NB4 (cell line): ENCODE measurements around the gene FAM53A.

ENCODE experiments used
- MYC ChIP-seq: IDR thresholded peaks from 2 replicates; pipeline ENCODE4 v1.6.1; 2011; ENCODE audit warnings: low read depth, low read length
- POLR2A ChIP-seq: IDR thresholded peaks from 2 replicates; pipeline ENCODE4 v1.6.1; 2011; ENCODE audit warnings: mild to moderate bottlenecking; ENCODE audit not compliant: insufficient read length; ENCODE audit errors: extremely low read depth
- TF ChIP-seq, protein P1 (sequence below): IDR thresholded peaks from one replicate; pipeline ENCODE4 v1.5.1; 2012; ENCODE audit warnings: low read depth, low read length
- TF ChIP-seq, protein P2 (sequence below): IDR thresholded peaks from 2 replicates; pipeline ENCODE4 v1.6.1; 2011; ENCODE audit warnings: low read depth, low read length

DNA sequence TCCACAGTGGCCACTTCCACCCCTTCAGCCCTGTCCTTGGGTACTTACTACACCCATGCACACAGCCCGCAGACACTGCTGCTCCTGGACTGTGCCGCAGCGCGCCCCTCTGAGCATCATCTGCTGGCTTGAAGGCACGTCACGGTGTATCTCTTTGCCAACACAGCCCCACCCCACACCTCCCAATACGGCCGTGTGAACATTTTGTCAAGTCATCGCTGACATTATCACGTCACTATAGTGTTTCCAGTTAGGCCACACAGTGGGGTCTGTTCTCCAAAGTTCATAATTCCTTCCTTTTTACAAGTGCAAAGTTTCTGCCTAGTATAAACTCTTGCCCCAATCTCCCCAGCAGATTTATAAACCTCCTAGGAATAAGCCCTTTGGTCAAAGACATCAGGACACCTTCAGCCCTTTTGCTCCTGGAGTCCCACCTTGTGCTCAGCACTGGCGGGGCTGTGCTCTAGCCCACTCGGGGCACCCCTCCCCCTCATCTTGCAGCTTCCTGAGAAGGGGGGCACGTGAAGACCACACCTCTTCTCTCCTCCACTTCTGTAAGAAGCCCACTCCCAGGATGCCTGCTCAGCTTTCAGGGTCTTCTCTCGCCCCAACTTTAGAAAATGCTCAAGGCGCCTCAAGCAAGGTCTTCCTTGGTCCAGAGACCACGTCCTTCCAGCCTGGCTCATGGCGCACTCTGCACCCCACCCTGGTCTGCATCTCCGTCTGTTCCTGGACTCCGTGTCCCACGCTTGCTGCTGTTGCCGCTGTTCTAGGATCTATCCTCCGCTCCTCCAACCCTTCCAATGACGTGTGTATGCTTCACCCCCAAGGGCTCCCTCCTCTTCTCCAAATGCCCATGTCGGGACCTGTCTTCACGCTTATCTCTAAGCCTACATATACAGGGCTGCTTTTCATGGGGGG lies 7.2 kb downstream of the FAM53A start:
- TF ChIP-seq, protein P1, sequence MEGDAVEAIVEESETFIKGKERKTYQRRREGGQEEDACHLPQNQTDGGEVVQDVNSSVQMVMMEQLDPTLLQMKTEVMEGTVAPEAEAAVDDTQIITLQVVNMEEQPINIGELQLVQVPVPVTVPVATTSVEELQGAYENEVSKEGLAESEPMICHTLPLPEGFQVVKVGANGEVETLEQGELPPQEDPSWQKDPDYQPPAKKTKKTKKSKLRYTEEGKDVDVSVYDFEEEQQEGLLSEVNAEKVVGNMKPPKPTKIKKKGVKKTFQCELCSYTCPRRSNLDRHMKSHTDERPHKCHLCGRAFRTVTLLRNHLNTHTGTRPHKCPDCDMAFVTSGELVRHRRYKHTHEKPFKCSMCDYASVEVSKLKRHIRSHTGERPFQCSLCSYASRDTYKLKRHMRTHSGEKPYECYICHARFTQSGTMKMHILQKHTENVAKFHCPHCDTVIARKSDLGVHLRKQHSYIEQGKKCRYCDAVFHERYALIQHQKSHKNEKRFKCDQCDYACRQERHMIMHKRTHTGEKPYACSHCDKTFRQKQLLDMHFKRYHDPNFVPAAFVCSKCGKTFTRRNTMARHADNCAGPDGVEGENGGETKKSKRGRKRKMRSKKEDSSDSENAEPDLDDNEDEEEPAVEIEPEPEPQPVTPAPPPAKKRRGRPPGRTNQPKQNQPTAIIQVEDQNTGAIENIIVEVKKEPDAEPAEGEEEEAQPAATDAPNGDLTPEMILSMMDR: no peak
- TF ChIP-seq POLR2A: no peak
- TF ChIP-seq, protein P2, sequence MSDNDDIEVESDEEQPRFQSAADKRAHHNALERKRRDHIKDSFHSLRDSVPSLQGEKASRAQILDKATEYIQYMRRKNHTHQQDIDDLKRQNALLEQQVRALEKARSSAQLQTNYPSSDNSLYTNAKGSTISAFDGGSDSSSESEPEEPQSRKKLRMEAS: no peak
- no peak for TF ChIP-seq MYC
